Measurements from ENCODE around the gene ESPN.
A peak's percentile ranks its signal among the peaks of the same experiment; 100 is the strongest.
"Not testable (repeated sequence)": the region's sequence is repeated elsewhere in the genome, so short reads cannot be mapped to it uniquely, and the experiment has no call there.

ESPN gene

DNA sequence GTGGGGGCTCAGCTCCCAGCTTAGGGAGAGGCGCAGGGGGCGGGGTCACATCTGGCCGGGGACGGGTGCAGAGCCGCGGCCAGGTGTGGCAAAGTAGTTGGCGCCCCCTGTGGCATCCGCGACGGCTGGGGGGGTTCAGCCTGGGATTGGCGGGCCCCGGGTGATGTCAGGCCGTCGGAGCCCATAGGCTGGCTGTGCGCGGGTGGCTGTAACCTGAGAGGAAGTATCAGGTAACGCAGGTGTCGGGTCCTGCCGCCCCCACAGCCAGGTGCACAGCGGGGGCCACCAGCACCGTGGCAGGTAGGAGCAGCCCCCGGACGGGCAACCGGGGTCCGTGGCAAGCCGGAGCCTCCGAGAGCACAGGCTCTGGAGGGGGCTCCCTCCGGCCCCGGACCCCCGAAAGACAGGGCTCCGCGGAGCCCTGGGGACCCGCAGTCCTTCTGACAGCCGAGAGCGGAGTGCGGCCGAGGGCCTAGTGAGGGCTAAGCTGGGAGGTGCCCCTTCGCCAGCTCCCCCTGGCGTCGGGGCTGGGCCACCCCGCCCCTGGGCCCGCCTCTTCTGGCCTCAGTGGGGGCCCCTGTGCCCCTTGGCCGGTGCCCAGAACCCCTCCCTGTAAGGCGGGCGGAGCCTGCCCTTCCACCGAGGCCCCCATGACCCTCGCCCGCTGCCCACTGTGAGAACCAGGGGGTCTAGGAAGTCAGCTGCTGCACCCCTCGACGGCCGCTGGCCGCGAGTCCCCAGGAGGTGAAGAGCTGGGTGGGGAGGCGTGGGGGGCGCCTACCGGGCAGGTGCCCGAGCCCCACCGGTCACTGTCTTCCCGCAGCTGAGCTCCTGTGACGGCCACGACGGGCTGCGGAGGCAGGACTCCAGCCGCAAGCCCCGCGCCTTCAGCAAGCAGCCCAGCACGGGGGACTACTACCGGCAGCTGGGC lies 23.5 kb downstream of the ESPN start:
- TF ChIP-seq, protein P1, sequence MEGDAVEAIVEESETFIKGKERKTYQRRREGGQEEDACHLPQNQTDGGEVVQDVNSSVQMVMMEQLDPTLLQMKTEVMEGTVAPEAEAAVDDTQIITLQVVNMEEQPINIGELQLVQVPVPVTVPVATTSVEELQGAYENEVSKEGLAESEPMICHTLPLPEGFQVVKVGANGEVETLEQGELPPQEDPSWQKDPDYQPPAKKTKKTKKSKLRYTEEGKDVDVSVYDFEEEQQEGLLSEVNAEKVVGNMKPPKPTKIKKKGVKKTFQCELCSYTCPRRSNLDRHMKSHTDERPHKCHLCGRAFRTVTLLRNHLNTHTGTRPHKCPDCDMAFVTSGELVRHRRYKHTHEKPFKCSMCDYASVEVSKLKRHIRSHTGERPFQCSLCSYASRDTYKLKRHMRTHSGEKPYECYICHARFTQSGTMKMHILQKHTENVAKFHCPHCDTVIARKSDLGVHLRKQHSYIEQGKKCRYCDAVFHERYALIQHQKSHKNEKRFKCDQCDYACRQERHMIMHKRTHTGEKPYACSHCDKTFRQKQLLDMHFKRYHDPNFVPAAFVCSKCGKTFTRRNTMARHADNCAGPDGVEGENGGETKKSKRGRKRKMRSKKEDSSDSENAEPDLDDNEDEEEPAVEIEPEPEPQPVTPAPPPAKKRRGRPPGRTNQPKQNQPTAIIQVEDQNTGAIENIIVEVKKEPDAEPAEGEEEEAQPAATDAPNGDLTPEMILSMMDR (IDR thresholded peaks at IDR 0.05): peak; percentile 33
- no peaks in the 10 kb centered on the region for H3K9me3 ChIP-seq (ENCODE audit: control insufficient read depth, low read length)
- H3K4me3 ChIP-seq (ENCODE audit: low read depth, low read length): peak overlapping the region; percentile 63
- peak overlapping the region; percentile 75 for H3K4me2 ChIP-seq (ENCODE audit: low read length)
- H3K27me3 ChIP-seq (ENCODE audit: control insufficient read depth, insufficient read depth, low read length): no peaks in the 10 kb centered on the region
- H3K36me3 ChIP-seq (ENCODE audit: control insufficient read depth, insufficient read depth, low read length): no peaks in the 10 kb centered on the region
- peak overlapping the region; percentile 42 for H2AFZ ChIP-seq
- H3K9ac ChIP-seq: peak overlapping the region; percentile 46
- no peaks in the 10 kb centered on the region for H3K79me2 ChIP-seq
- peak overlapping the region; percentile 92 for H3K27ac ChIP-seq
- H3K4me1 ChIP-seq: peaks cover 8% of the 10 kb centered on the region

DNA sequence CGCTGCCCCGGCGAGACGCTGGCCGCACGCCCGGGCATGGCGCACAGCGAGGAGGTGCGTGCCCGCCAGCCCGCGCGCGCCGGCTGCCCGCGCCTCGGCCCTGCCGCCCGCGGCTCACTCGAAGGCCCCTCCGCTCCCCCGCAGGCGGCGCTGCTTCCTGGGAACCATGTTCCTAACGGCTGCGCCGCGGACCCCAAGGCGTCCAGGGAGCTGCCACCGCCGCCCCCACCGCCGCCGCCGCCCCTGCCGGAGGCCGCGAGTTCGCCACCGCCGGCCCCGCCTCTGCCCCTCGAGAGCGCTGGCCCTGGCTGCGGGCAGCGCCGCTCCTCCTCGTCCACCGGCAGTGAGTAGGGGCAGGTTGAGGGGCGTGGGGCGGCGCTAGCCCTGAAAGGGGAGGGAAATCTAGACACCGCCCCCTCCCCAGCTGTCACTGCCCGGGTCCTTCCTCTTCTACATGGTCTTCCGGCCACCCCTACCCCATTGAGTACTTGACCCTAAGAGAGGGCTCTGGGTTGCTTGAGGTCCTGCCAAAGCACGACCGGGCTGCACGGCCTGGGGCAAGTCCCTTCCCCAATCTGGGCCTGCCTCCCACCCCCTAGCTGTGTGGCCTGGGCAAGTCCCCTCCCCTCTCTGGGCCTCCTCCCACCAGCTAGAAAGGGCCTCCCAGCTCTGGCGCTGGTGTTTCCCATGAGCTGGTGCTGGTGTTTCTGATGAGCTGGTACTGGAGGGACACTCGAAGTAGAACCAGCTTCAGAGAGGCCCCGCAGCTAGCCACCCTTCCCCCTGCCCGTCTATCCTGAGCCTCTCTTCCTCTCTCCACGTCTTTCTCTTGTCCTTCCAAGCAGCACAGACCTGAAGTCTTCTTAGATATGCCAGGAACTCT lies 24.4 kb downstream of the ESPN start:
- Histone ChIP-seq H3K4me3 (ENCODE audit: low read depth, low read length) (peak overlapping the region; percentile 63), H3K9ac (peak overlapping the region; percentile 46), H3K27me3 (ENCODE audit: control insufficient read depth, insufficient read depth, low read length) (no peaks in the 10 kb centered on the region), H3K36me3 (ENCODE audit: control insufficient read depth, insufficient read depth, low read length) (no peaks in the 10 kb centered on the region), H3K4me2 (ENCODE audit: low read length) (peak overlapping the region; percentile 75), H3K27ac (peak overlapping the region; percentile 95), H2AFZ (no peak overlapping the region), H3K4me1 (peaks cover 8% of the 10 kb centered on the region), H3K9me3 (ENCODE audit: control insufficient read depth, low read length) (no peaks in the 10 kb centered on the region), H3K79me2 (no peaks in the 10 kb centered on the region)
- TF ChIP-seq, protein P1 (IDR thresholded peaks at IDR 0.05): no peak

DNA sequence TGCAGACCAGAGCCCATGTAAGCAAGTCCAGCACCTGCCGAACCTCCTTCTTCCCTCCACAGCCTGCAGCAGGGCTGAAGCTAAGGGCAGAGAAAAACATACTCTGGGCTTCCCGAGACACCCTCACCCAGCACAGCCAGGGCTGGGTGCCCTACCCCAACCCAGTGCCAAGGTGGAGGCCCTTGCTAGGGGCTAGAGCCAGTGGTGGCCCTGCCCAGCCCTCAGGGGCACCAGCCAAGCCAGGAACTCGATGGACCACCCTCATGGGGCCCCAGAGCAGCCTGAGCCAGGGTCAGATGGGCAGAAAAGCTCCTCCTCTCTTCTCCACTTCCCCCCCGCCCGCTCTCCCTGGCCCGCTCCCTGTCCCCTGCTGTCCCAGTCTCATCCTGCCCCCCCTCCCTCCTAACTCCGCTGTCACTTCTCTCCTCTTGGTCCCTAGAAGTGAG lies 25.5 kb downstream of the ESPN start:
- no peak overlapping the region for H2AFZ ChIP-seq
- H3K4me2 ChIP-seq (ENCODE audit: low read length): peak overlapping the region; percentile 75
- H3K79me2 ChIP-seq: no peaks in the 10 kb centered on the region
- no peaks in the 10 kb centered on the region for H3K9me3 ChIP-seq (ENCODE audit: control insufficient read depth, low read length)
- peak overlapping the region; percentile 95 for H3K27ac ChIP-seq
- H3K9ac ChIP-seq: peak overlapping the region; percentile 7
- no peaks in the 10 kb centered on the region for H3K36me3 ChIP-seq (ENCODE audit: control insufficient read depth, insufficient read depth, low read length)
- TF ChIP-seq, protein P1 (IDR thresholded peaks at IDR 0.05): no peak
- peak overlapping the region; percentile 63 for H3K4me3 ChIP-seq (ENCODE audit: low read depth, low read length)
- peaks cover 8% of the 10 kb centered on the region for H3K4me1 ChIP-seq
- no peaks in the 10 kb centered on the region for H3K27me3 ChIP-seq (ENCODE audit: control insufficient read depth, insufficient read depth, low read length)

DNA sequence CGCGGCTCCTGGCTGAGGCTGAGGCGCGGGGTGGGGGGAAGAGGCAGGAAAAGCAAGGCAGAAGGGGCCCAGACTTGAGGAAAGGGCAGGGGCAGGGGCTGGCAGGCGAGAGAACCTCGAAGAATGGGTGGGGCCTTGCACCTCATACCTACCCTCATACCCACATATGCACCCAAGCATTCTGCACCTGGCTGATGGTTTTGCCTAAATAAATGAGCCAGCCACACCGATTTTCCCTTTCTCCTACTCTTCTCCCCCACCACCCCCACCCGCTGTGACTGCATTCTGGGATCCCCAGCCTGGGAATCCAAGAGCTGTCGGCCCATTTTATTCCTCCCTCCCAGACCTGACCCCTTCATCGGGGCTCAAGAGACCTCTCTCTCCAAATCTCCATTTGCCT lies 25.9 kb downstream of the ESPN start:
- not testable (repeated sequence) for H2AFZ ChIP-seq; H3K4me1 ChIP-seq; H3K27me3 ChIP-seq (ENCODE audit: control insufficient read depth, insufficient read depth, low read length); H3K9ac ChIP-seq; H3K36me3 ChIP-seq (ENCODE audit: control insufficient read depth, insufficient read depth, low read length); H3K9me3 ChIP-seq (ENCODE audit: control insufficient read depth, low read length); H3K79me2 ChIP-seq
- peak overlapping the region; percentile 75 for H3K4me2 ChIP-seq (ENCODE audit: low read length)
- peak overlapping the region; percentile 95 for H3K27ac ChIP-seq
- H3K4me3 ChIP-seq (ENCODE audit: low read depth, low read length): peak overlapping the region; percentile 63

DNA sequence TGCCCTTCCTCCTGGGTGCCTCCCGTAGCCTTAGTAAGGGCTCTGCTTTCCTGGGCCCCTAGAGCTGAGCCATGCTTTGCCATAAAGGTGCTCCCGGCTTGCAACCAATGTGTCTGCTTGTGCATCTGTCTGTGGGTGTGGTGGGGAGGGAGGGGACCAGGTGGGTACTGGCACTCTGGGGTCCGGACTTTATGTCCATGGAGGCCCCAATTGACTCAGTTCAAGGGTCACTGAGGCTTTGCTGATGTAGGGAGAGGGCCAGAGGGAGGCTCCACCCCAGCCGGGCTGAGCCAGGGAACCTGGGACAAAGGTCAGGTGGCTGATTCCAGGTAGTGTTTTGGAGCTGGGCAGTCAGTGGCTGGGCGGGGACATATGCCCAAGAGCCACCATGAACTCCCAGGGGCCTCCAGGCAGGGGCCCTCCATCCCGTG lies 26.4 kb downstream of the ESPN start:
- H3K27me3 ChIP-seq (ENCODE audit: control insufficient read depth, insufficient read depth, low read length): no peaks in the 10 kb centered on the region
- H3K27ac ChIP-seq: peak overlapping the region; percentile 95

DNA sequence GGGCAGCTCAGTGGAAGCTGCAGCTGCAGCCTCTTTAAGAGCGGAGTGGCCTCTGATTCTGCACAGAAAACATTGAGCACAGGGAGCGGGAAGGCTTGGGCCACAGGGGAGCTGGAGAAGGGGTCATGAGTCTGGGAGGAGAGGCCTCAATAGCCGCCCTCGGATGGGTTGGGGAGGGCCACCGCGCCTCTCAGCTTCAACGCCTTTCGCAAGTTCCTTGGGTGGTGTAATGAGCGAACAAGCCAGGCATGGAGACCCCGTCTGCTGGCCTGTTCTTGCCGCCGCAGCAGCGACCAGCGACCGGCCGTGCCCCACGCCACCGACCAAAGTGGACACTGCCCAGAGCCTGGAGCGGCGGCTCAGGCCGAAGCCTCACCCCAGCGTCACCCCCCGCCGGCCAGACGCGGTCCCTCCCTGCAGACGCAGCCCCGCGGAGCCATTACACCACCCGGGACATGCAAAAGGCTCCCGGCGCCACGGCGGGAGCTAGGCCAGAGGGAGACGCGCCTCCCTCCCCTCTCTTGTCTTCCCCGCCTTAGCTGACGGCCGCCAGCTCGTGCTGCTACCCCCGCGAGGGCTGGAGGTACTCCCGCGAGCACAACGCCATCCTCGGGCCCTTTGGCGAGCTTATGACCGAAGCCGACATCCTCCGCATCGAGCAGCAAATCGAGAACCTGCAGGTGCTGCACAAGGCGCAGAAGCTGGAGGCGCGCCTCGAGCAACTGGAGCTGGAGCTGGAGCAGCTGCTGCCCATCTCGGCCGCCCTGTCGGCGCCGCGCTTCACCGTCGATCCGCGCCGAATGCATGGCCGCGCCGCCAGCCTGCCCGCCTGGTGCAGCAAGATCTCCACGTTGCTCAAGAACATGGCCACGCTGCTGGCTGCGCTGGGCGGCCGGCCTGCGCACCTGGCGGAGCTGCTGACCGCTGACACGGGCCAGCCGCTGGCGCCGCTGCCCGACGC lies 29.6 kb downstream of the ESPN start:
- H3K36me3 ChIP-seq (ENCODE audit: control insufficient read depth, insufficient read depth, low read length); H3K27ac ChIP-seq; H3K4me3 ChIP-seq (ENCODE audit: low read depth, low read length); H3K9ac ChIP-seq; H3K4me2 ChIP-seq (ENCODE audit: low read length); H3K9me3 ChIP-seq (ENCODE audit: control insufficient read depth, low read length); H2AFZ ChIP-seq; H3K4me1 ChIP-seq; H3K79me2 ChIP-seq; H3K27me3 ChIP-seq (ENCODE audit: control insufficient read depth, insufficient read depth, low read length): not testable (repeated sequence)

More for the DNA sequence above, 26.4 kb downstream of the ESPN start:
- Histone ChIP-seq H3K79me2 (no peaks in the 10 kb centered on the region), H3K36me3 (ENCODE audit: control insufficient read depth, insufficient read depth, low read length) (no peaks in the 10 kb centered on the region), H3K9ac (no peak overlapping the region), H3K4me3 (ENCODE audit: low read depth, low read length) (peak overlapping the region; percentile 14), H3K4me2 (ENCODE audit: low read length) (peak overlapping the region; percentile 69), H2AFZ (no peak overlapping the region), H3K4me1 (peaks cover 8% of the 10 kb centered on the region), H3K9me3 (ENCODE audit: control insufficient read depth, low read length) (no peaks in the 10 kb centered on the region)
- TF ChIP-seq, protein P1 (IDR thresholded peaks at IDR 0.05): no peak

Data from parathyroid adenoma (tissue), 2 donors.